ENCODE results near the gene DMRT3.

DNA sequence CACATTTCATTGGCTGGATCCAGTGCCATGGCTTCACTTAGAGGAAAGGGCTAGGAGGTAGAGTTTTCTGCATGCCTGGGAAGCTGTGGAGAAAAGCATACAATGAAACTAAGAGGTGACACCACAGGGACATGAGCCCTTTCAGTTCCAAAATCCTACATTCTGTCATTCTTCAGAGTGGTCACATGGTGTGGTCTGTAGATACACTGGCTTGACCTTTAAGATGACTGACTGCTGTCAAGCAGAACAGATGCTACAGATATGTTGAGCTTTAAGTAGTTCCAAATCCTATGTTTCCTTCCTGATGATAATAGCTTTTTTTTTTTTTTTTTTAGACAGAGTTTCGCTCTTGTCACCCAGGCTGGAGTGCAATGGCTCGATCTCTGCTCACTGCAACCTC, 26.2 kb downstream of the DMRT3 start:
- TF ChIP-seq, protein P1, sequence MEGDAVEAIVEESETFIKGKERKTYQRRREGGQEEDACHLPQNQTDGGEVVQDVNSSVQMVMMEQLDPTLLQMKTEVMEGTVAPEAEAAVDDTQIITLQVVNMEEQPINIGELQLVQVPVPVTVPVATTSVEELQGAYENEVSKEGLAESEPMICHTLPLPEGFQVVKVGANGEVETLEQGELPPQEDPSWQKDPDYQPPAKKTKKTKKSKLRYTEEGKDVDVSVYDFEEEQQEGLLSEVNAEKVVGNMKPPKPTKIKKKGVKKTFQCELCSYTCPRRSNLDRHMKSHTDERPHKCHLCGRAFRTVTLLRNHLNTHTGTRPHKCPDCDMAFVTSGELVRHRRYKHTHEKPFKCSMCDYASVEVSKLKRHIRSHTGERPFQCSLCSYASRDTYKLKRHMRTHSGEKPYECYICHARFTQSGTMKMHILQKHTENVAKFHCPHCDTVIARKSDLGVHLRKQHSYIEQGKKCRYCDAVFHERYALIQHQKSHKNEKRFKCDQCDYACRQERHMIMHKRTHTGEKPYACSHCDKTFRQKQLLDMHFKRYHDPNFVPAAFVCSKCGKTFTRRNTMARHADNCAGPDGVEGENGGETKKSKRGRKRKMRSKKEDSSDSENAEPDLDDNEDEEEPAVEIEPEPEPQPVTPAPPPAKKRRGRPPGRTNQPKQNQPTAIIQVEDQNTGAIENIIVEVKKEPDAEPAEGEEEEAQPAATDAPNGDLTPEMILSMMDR (conservative IDR thresholded peaks at IDR 0.05): no peak
- TF ChIP-seq EZH2 (IDR thresholded peaks at IDR 0.05; ENCODE audit: low read depth): no peak
